Hepatic stellate cell (primary cell): Measurements from ENCODE around the gene MMRN1.

Experiments used
- DNase-seq: peaks from one replicate; pipeline ENCODE4 v3.0.0; 2011; ENCODE audit warnings: low spot score

Gene MMRN1, protein sequence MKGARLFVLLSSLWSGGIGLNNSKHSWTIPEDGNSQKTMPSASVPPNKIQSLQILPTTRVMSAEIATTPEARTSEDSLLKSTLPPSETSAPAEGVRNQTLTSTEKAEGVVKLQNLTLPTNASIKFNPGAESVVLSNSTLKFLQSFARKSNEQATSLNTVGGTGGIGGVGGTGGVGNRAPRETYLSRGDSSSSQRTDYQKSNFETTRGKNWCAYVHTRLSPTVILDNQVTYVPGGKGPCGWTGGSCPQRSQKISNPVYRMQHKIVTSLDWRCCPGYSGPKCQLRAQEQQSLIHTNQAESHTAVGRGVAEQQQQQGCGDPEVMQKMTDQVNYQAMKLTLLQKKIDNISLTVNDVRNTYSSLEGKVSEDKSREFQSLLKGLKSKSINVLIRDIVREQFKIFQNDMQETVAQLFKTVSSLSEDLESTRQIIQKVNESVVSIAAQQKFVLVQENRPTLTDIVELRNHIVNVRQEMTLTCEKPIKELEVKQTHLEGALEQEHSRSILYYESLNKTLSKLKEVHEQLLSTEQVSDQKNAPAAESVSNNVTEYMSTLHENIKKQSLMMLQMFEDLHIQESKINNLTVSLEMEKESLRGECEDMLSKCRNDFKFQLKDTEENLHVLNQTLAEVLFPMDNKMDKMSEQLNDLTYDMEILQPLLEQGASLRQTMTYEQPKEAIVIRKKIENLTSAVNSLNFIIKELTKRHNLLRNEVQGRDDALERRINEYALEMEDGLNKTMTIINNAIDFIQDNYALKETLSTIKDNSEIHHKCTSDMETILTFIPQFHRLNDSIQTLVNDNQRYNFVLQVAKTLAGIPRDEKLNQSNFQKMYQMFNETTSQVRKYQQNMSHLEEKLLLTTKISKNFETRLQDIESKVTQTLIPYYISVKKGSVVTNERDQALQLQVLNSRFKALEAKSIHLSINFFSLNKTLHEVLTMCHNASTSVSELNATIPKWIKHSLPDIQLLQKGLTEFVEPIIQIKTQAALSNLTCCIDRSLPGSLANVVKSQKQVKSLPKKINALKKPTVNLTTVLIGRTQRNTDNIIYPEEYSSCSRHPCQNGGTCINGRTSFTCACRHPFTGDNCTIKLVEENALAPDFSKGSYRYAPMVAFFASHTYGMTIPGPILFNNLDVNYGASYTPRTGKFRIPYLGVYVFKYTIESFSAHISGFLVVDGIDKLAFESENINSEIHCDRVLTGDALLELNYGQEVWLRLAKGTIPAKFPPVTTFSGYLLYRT

DNA sequence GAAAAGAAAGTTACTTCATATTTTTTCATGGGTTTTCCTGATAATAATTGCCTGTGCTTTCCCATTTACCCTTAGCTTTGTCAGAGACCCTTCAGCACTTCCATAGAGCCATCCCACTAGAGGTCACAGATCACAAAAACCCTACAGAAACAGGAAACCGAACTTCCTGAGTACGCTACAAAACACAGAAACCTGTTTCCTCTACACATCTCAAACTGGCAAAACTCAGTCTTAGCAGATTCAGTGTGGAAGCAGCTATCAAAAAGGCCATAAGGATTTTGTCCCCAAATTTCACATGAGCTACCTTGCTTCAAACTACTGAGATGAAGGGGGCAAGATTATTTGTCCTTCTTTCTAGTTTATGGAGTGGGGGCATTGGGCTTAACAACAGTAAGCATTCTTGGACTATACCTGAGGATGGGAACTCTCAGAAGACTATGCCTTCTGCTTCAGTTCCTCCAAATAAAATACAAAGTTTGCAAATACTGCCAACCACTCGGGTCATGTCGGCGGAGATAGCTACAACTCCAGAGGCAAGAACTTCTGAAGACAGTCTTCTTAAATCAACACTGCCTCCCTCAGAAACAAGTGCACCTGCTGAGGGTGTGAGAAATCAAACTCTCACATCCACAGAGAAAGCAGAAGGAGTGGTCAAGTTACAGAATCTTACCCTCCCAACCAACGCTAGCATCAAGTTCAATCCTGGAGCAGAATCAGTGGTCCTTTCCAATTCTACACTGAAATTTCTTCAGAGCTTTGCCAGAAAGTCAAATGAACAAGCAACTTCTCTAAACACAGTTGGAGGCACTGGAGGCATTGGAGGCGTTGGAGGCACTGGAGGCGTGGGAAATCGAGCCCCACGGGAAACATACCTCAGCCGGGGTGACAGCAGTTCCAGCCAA, at the start of gene MMRN1:
TSS of gene MMRN1 (plus strand) at position 206 of the 902 bp plus-strand sequence. CDS start at position 324, 118 bp downstream.
- DNase-seq, result no peak

DNA sequence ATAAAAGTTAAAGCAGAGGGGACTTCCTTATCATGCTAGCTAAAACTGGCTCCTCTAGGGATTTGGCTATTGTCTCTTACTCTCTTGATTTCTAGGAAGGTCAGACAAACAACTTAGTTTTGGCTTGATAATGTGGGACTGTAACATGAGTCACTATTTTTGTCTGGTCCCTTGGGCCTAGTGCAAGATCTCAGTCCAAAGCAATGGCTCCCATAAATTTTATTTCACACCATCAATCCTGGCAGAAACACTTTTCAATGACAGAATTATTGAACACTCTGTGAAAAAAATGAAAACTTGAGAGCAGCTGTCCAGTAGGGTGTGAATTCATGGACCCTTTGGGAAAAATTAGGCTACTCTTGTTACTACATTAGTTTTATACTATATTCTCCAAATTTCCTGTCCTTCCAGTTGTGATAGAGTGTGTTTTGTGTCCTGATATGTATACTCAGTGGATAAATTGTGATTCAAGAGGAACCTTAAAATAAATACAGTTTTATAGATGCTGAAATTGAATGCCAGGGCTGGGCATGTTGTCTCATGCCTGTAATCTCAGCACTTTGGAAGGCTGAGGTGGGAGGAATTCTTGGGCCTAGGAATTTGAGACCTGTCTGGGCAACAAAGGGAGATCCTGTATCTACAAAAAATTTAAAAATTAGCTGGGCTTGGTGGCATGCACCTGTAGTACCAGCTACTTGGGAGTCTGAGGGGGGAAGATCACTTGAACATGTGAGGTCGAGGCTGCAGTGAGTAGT, 46.9 kb upstream of the MMRN1 start:
- DNase-seq, result no peak

DNA sequence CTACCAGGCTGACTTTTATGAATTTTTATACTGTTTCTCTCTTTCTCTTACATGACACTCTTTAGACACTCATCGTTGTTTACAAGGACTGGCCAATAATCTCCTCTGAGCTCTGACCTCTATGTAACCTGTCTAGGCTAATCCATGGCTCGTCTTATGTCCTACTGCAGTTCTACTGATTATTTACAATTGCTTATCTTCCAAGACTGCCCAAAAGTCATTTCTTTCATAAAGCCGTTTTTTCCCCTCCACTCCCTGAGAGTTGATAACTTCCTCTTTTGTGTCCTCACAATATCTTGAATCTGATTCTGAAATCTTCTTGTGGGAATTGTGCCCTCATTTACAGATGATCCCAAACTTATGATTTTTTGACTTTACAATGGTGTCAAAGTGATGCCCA, 39.4 kb upstream of the MMRN1 start:
- DNase-seq, result no peak

DNA sequence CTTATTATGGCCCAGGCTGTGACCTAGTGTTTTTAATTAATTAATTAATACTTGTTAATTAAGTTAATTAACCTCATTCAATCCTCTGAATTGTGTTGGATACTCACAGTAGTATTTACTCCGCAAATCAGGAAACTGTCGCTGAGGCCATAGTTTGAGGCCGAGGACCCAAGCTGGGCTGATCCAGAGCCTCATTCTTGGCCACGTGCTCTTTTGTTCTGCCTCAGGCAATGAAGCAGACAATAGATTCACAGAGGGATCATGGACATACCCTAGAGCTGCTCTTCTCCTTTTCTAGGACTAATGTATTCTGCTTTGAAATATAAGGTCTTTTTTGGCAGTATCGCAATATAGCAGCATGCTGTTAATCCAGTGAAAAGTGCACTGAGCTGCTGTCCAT, 33.7 kb upstream of the MMRN1 start:
- no peak for DNase-seq

DNA sequence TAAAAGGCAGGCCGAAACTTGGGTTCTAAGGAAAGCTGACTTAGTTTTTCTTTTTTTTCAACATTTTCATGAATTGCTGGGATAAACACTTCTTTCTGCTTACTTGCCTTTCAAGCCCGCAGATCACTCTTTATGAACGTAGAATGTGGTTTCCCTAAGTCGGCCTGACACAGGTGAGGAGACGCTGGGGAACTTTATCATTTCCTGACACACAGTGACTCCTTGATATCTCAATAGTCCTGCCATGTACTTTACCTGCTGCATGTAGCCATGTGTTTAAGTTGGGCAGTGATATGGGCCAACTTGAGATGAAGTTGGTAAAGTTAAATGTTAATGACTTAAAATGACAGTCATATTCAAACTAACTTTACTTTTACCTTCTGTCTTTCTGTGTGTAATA, 31.1 kb upstream of the MMRN1 start:
- no peak for DNase-seq

DNA sequence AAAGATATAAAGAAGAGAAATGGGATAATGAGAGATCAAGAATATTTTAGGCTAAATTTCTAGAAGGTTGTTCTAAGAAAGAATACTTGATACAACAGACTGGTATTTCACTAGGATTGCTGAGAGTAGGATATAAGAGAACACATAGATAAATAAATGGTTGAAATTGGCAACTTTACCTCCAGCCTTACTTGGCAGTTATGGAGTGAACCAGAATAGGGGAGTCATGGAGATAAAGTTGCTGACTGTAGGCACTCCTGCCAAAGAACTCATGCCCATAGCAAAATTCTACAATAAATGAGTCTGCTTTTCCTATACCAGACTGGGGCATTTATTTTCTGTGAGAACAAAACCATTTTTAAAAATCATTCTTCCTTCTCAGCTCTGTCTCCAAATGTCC, 26.4 kb upstream of the MMRN1 start:
- DNase-seq, result no peak

DNA sequence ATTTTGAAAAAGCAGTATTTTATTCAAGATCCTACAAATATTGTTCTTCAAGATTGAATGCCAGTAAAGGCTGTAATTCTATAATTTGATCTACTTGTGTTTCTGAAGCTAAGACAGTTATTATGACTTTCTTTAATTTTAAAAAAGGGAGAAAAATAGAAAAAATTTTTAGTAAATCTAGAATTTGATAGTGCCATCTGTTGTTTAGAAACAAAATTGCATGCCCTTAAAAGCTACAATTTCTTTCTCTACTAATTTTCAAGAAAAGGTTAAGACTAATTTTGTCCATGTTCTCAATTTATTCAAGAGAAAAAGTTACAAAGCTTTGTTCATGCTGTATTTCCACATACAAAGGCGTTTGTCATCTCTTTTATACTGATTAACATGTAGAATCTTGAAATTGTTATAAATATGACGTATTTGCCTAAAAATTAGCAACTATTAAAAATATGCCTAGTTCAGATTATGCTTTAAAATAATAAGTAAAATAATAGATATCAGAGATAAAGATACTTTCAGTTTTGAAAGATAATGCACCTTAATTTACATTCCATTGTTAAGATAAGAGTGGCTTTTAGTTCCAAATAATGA, 25.6 kb upstream of the MMRN1 start:
- no peak for DNase-seq

DNA sequence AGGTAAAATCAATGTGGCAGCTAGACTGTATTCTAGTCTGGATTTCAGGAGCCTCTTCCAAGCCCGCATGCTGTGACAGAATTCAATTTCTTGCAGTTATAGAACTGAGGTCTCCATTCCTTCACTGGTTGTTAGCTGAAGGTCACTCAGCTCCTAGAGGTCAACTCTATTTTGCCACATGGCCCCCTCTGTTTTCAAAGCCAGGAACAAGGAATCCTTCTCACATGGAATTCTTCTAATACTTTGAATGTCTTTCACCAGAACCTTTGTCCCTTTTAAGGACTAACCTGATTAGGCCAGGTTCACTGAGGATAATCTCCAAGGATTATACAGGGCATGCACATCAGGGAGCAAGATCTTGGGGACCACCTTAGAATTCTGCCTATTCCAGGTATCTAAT, 23.4 kb upstream of the MMRN1 start:
- no peak for DNase-seq

DNA sequence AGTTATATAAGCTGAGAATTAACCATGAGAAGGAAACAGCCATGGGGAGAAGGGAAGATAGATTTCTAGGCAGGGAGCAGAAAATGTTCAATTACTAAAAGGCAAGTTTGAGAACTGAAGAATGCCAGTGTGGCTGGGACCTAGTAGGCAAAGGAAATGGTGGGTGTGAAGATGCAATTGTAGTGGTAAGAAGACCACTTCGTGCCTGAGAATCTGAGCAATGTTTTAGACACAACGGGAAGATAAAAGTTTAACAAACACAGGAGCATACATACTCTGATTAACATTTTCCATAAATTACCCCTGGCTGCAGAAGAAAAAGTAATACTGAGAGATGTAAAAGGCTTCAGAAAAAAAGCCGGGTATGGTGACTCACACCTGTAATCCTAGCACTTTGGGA, 18.1 kb upstream of the MMRN1 start:
- no peak for DNase-seq

DNA sequence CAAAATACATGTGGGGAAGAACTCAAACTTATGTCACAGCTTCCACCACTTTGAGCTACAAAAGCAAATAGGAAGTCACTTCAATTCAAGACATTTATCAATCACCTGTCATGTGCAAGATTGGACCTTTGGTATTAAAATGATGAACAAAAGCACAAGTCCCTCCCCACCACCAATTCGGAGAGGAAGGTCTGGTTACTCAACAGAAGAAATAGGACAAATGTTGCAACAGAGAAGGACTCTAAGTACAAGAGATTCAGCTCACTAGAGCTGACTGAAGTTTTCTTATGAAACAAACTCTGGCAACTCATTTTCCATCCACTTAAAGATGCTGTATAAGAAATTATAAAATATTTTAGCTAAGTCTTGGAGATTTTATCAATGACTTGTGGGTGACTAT, 16.0 kb upstream of the MMRN1 start:
- no peak for DNase-seq

DNA sequence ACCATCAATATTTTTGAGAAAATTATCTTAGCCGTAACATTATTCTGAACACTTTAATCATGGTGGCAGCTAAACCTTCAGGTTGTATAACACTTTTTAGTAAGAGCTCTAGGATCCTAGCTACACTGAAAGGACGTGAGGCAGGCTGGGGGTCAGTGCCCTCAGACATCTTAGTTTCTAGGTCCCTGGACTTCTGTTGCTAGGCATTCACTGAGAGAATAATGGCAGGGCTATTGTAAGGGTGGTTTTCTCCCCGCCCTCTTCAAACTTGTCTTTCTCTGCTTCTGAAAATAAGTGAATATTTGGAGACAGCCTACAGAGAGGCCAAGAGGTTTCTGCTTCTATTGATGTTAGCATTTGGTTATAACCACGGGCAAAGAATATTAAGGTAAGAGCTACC, 15.4 kb upstream of the MMRN1 start:
- DNase-seq, result no peak

DNA sequence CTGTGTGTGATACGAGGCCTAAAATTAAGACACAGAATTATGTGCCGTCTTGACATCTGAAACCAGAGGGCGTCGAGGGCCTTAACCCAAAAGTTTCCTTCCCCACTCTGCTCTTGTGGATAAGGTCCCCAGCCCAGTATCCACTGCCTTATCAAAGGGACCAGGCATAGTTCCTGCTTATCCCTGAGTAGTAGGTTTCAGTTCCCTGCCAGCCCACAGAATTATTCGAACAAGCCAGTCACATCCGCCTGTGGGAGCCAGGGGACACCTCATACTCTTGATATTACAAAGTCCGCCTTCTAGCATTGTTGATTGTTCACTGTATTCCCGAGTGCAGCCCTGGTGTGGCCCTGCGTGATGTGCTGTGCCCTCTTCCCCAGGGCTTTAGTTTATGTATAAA, 5.4 kb upstream of the MMRN1 start:
- DNase-seq, result no peak

DNA sequence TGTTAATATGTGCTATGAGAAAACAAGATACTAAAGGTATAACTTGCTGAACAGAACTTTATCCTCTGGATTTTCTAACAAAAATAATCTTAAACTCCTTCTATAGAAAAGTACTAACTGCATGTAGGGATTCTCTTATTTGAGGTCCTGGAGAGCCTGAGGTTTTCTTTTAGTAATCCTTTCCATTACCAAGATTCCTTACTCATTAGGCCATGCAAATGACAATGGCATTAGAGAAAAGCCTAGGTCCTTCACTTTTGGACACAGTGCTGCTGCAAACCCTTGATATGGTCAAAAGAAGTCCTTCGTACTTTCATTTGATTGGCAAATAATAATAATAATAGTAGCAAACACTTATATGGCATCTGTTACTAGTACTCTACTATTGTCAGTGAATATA, 3.2 kb downstream of the MMRN1 start:
- no peak for DNase-seq

DNA sequence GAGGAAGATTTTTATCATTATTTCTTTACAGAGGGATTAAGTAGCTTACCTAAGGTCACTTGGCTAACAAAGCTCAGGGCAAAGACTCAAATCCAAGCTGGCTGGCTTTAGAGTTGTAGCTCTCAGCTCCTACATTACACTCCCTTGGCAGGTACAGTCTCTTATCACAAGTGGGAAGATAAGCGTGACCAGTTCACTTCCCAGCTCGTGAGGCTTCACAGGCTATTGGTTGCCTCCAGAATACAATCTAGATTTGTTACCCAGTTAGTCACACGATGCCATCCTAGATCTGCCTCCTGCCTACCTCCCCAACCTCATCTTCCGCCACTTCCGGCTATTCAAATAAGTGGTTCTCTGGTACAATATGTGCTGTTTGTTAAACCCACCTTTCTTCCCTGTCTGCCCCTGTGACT, 3.7 kb downstream of the MMRN1 start:
- DNase-seq, result no peak

DNA sequence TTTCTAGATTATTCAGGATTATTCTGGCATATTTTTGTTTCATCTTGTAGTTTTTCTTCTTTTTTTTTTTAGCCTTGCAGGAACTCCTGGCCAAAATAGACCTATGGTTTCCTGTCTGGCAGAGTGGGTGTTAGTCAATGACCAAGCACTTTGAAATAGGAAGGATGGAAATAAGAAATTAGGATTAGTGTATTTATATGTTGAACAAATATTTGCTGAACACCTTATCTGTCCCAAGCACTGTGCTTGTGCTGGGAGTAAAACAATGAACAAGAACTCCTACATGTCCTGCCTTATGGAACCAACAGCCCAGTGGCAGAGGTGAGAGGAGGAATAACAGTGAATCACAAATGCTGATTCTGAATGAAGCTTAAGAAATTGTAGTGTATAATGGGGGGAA, 4.5 kb downstream of the MMRN1 start:
- DNase-seq, result no peak

DNA sequence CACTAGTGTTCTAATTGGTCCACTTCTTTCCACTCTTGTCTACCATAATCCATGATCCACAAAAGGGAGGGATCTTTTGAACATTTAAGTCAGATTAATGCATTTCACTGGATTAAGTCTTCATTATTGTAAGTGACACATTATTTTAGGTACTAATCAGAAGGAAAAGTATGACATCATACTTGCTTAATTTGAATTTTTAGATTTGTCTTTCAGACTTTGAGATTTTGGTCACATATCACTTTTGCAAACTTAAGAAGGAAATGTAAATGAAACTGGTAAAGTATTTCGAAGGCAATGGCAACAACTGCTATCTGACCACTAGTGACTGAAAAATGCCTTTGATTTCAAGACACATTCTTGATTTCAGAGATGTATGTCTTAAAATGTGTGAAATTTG, 5.2 kb downstream of the MMRN1 start:
- DNase-seq, result no peak

DNA sequence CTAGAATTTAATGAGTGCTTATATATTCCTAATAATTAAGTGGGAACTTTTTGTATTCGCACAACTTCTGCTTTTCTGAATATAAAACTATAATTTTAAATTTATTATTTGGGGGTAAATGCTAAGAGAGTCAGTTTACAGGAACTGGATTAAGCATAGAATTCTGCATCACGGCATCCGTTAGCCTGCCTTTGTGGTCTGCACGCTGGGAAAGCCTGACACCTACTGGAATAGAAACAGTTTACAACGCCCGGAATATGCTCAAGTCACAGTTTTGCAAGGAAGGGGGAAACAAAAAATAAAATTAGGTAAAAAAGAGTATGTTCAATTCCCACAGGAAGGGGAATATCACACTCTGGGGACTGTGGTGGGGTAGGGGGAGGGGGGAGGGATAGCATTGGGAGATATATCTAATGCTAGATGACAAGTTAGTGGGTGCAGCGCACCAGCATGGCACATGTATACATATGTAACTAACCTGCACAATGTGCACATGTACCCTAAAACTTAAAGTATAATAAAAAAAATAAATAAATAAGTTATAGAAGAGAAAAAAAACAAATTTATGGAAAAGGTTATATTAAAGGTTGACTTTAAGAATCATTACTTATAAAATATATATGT, 7.3 kb downstream of the MMRN1 start:
- peak; percentile 2 for DNase-seq

DNA sequence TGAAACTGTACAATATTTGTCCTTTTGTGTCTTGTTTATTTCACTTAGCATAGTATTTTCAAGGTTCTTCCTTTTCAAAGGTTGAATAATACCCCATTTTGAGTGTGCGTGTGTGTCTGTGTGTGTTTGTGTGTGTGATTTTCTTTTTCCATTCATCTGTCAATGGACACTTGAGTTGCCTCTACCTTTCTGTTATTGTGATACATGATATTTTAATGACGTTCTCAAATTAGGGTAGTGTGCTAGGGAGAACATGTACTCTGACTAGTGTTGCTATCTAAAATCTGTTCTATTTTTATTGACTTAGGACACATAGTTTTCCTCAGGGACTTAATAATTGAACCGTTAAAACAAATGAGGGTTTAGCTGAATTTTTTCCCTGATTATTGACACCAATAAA, 9.9 kb downstream of the MMRN1 start:
- DNase-seq, result no peak

DNA sequence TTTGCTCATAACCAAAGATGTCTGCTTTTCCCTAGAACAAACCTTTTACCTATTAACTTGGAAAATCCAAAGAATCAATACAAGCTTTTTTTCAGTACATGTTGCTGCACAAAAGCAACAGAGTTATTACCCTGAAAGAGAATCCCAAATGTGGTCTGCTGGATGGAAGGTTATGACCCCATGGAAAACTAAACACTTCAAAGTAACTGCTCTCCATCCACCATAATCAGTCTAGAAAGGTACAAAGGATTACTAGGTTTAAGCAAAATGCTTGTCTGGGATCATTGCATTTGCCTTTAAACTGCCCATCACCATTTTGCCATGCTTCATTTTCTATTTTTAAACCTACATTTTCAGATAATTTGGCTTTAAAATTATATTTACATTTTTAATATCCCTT, 11.7 kb downstream of the MMRN1 start:
- no peak for DNase-seq
